Esophagus muscularis mucosa (tissue), 4 donors: Measurements from ENCODE around the gene PARD3B.

ENCODE experiments used
- CTCF ChIP-seq, 3 experiments: fragments of 200-600 bp in 2 of 3; fragments of 450-650 bp in 1 of 3; sonication (generic) in 2 of 3; IDR thresholded peaks; one replicate each; pipeline ENCODE4 v1.5.1; 2017 to 2019; ENCODE audit warnings: antibody characterized with exemption in 3 of 3, mild to moderate bottlenecking in 2 of 3, moderate library complexity in 1 of 3
- EP300 ChIP-seq: sonication (generic); formaldehyde crosslinking; IDR thresholded peaks from one replicate; pipeline ENCODE4 v1.6.1; 2017; ENCODE audit warnings: antibody characterized with exemption
- POLR2A ChIP-seq: fragments of 450-650 bp; IDR thresholded peaks from one replicate; pipeline ENCODE4 v1.6.1; 2017; ENCODE audit warnings: antibody characterized with exemption, moderate library complexity, mild to moderate bottlenecking, low read depth
- POLR2AphosphoS5 ChIP-seq, 2 donors: sonication (generic); formaldehyde crosslinking; IDR thresholded peaks; one replicate each; pipeline ENCODE4 v1.6.1; 2017; ENCODE audit warnings: antibody characterized with exemption in 2 of 2

GRCh38 chr2:205590759-205591158 lies 1045.5 kb downstream of the PARD3B start:
- TF ChIP-seq CTCF (IDR thresholded peaks at IDR 0.05) (no peak), POLR2A (no peak), EP300 (no peak), POLR2AphosphoS5 (IDR thresholded peaks at IDR 0.05) (no peak)
